ENCODE results near the gene KCTD21.

The KCTD21 gene

DNA sequence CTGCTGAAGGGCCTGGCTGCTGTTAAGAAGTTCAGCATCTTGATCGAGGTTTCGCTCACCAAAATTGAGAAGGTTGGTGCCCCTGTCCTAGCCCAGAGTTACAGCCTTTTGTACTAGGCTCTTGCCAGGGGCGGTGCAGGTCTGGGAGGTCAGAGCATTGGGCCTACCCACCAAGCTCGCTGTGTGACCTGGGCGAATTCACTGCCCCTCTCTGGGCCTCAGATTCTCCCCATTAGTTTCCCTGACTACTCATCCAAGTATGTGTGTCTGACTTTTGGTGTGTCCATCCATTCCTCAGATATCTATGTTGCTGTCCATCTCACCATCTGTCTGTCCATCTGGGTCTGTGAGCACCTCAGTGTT is 11.2 kb upstream of the KCTD21 start:
- DNase-seq (ENCODE audit: low read depth in 2 of 2): no peak
- no peak overlapping the region for H3K4me3 ChIP-seq (replicated peaks in 1 of 2; ENCODE audit: low read depth in 2 of 2, low read length in 2 of 2)
- TF ChIP-seq, protein P1, sequence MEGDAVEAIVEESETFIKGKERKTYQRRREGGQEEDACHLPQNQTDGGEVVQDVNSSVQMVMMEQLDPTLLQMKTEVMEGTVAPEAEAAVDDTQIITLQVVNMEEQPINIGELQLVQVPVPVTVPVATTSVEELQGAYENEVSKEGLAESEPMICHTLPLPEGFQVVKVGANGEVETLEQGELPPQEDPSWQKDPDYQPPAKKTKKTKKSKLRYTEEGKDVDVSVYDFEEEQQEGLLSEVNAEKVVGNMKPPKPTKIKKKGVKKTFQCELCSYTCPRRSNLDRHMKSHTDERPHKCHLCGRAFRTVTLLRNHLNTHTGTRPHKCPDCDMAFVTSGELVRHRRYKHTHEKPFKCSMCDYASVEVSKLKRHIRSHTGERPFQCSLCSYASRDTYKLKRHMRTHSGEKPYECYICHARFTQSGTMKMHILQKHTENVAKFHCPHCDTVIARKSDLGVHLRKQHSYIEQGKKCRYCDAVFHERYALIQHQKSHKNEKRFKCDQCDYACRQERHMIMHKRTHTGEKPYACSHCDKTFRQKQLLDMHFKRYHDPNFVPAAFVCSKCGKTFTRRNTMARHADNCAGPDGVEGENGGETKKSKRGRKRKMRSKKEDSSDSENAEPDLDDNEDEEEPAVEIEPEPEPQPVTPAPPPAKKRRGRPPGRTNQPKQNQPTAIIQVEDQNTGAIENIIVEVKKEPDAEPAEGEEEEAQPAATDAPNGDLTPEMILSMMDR (IDR thresholded peaks at IDR 0.05; ENCODE audit: low read depth, low read length): no peak

DNA sequence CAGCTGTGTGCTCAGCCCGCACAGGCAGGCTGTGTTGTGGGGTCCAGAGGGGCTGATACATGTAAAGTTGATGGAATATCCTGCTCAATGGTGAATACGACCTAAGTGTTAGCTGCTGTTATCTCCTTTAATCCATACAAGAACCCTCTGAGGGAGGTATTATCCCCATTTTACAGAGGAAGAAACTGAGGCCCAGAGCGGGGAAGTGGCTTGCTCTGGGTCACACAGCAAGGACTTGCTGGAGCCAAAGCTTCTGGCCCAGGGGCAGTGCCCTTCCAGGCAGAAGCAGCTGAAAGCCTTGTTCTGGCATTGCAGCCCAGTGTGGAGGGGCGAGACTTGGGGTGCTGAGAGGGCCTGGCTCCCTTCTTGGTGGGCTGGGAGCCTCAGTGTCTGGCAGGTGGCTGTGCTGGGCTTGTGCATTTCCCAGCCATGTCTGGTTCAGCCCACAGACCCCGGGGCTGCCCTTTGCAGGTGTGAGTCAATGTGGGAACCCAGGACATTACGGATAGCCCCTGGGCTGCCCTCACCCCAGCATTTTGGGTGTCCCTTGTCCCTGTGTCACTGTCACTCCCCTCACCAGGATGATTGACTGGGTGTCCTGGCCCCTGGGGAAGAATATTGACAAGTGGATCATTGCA is 10.7 kb upstream of the KCTD21 start:
- no peak for DNase-seq (ENCODE audit: low read depth in 2 of 2)
- TF ChIP-seq, protein P1 (IDR thresholded peaks at IDR 0.05; ENCODE audit: low read depth, low read length): no peak

DNA sequence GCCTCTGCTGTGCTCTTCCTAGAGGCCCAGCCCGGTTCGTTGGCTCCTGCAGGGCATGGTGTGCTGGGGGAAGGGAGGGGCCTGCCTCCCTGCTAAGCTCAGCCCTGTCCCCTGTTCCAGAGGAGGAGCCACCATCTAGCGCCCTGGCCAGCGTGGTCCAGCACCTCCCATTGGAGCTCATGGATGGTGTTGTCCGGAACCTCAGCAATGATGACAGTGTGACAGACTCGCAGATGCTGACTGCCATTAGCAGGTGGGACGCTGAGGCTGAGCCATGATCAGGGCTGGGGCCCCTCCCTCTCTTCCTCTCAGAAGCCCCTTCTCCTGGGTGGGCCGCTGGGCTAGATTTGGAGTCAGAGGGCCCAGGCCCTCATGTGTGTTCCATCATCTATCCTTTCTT is 9.4 kb upstream of the KCTD21 start:
- no peak overlapping the region for H3K4me3 ChIP-seq (replicated peaks in 1 of 2; ENCODE audit: low read depth in 2 of 2, low read length in 2 of 2)
- TF ChIP-seq, protein P1 (IDR thresholded peaks at IDR 0.05; ENCODE audit: low read depth, low read length): no peak
- no peak for DNase-seq (ENCODE audit: low read depth in 2 of 2)

More for the DNA sequence above, 10.7 kb upstream of the KCTD21 start:
- no peak overlapping the region for H3K4me3 ChIP-seq (replicated peaks in 1 of 2; ENCODE audit: low read depth in 2 of 2, low read length in 2 of 2)

DNA sequence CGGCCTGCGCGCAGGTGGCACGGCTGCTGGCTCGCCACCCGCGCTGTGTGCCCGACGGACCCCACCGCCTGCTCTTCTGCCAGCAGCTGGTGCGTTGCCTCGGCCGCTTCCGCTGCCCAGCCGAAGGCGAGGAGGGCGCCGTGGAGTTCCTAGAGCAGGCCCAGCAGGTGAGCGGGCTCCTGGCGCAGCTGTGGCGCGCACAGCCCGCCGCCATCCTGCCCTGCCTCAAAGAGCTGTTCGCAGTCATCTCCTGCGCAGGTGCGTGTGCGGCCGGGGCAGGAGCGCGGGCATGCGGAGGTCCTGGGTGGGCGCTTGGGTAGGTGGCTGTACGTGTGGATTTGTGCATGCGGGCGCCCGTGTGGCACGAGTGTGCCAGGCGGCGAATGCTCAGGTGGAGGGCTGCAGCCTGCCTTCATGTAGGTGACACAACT is 8.2 kb upstream of the KCTD21 start:
- DNase-seq (ENCODE audit: low read depth in 2 of 2): no peak
- TF ChIP-seq, protein P1 (IDR thresholded peaks at IDR 0.05; ENCODE audit: low read depth, low read length): no peak
- no peak overlapping the region for H3K4me3 ChIP-seq (replicated peaks in 1 of 2; ENCODE audit: low read depth in 2 of 2, low read length in 2 of 2)

DNA sequence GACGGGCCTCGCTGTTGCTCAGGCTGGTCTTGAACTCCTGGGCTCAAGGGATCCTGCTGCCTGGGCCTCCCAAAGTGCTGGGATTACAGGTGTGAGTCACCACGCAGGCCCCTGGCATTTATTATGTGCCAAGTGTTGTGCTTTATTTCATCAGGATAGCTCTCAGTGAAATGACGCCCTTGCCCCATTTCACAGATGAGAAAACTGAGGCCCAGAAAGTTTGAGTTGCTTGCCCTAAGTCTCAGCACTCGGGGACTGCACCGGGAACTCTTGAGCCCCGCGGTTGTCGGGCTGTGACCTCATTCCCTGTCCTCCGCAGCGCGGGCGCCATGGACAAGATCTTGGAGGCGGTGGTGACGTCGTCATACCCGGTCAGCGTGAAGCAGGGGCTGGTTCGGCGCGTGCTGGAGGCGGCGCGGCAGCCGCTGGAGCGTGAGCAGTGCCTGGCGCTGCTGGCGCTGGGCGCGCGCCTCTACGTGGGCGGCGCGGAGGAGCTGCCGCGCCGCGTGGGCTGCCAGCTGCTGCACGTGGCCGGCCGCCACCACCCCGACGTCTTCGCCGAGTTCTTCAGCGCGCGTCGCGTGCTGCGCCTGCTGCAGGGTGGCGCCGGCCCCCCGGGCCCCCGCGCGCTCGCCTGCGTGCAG is 7.6 kb upstream of the KCTD21 start:
- no peak overlapping the region for H3K4me3 ChIP-seq (replicated peaks in 1 of 2; ENCODE audit: low read depth in 2 of 2, low read length in 2 of 2)
- no peak for DNase-seq (ENCODE audit: low read depth in 2 of 2)
- TF ChIP-seq, protein P1 (IDR thresholded peaks at IDR 0.05; ENCODE audit: low read depth, low read length): no peak

DNA sequence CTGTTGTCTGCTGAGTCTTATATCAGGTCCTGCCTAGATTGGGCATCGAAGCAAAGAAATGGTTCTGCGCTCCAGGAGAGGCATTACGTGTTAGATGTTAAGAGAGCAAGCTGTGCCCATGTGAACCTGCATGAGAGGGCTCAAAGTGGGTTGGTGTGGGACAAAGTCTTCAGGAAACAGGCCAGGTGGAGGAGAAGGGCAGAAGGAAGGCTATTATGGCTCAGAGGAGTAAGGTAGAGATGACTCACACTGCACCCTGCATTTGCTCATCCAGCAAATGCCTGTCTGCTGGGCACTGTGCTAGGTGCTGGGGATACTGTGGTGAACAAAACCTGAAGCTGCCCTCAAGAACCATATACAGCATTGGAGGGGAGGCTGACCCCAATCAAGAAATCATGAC is 6.1 kb upstream of the KCTD21 start:
- no peak for DNase-seq (ENCODE audit: low read depth in 2 of 2)
- no peak overlapping the region for H3K4me3 ChIP-seq (replicated peaks in 1 of 2; ENCODE audit: low read depth in 2 of 2, low read length in 2 of 2)
- TF ChIP-seq, protein P1 (IDR thresholded peaks at IDR 0.05; ENCODE audit: low read depth, low read length): no peak

All from cardiac fibroblast (primary cell).